ENCODE measurements around the gene HOXB4.

DNA sequence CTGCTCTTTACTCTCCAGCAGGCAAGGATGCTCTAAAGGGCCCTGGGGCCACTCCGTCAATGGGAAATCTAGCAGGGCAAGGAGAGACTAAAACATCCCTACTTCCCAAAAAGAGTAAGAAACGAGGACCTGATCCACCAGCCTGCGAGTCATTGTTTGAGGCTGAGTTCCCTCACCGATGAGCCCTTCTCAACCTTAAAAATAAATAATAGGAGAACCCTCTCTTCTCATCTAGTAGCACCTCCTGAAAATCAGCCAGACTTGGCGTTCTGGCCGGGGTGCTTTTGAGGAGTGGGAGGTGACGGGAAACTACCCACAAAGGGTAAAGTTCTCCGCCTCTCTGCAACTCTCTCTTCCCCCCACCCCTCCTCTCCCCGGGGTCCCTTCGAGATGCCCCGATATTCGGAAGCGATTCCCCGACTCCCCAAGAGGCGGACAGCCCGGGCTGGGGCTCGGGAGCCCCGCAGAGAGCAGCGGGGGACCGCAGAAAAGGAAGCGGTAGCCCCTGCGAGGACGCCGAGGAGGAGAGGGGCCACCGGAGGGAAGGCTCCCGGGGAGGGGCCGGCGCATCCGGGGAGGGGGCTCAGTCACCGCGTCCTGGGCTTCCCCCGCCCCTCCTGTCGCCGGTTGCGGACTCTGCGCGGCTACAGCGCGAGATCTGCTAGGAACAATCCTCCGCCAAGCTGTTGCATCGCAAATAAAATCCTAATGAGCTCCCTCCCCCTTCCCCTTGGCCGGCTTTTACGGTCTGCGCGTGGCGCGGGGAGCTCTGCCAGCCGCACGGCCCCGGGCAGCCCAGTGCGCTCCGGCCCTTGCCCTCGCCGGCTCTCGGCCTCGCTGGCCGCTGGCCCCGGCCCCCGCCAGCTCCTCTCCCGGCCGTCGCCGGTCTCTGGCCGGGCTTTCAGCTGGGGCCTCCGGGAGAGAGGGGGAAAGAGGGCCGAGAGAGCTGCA lies 46.7 kb upstream of the HOXB4 start:
- TF ChIP-seq, protein P1, sequence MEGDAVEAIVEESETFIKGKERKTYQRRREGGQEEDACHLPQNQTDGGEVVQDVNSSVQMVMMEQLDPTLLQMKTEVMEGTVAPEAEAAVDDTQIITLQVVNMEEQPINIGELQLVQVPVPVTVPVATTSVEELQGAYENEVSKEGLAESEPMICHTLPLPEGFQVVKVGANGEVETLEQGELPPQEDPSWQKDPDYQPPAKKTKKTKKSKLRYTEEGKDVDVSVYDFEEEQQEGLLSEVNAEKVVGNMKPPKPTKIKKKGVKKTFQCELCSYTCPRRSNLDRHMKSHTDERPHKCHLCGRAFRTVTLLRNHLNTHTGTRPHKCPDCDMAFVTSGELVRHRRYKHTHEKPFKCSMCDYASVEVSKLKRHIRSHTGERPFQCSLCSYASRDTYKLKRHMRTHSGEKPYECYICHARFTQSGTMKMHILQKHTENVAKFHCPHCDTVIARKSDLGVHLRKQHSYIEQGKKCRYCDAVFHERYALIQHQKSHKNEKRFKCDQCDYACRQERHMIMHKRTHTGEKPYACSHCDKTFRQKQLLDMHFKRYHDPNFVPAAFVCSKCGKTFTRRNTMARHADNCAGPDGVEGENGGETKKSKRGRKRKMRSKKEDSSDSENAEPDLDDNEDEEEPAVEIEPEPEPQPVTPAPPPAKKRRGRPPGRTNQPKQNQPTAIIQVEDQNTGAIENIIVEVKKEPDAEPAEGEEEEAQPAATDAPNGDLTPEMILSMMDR (IDR thresholded peaks at IDR 0.05), result no peak
- TF ChIP-seq POLR2A (IDR thresholded peaks at IDR 0.05), result no peak

All from lower leg skin (tissue), 3 donors.